ENCODE measurements around the gene AHRR. TPM values are rescaled to one million over a fixed set of nuclear protein-coding genes. Genes with fewer than 3 reads are reported as not detected.

Gene AHRR
- total RNA-seq, 1 donor, result 54.6 TPM

DNA sequence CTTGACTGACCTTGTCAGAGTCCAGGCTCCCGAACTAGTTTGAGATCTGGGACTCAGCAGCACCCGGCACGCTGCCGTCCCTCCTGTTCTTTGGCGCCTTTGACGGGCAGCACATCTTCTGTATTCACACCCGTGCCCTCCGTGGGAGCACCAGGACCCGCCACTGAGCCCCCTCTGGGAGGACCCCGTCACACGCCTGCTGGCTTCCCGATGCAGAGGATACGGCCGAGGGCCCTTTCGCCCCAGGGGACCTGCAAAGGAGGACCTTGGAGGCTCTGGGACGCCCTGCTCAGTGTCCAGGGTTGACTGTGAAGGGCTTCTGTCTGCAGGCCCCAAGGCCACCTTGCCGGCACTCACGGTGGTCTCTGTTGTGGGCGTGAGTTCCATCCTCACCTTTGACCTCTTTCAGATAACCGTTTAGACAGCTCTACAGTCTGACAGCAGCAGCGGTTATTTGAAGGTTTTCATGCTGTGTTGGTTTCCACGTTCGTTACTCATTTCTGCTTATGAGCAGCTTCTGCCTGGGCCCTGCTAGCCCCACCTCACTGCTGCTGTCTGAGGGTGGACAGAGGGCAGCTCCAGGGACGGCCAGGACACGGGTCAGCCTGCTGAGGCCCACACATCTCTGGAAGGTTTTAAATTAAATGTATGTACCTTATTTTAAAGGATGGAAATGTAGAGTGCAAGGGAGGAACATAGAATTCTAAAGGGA is 108.9 kb downstream of the AHRR start:
- peak overlapping the region; percentile 79 for H3K27ac ChIP-seq (ENCODE audit: low read depth, low read length)

DNA sequence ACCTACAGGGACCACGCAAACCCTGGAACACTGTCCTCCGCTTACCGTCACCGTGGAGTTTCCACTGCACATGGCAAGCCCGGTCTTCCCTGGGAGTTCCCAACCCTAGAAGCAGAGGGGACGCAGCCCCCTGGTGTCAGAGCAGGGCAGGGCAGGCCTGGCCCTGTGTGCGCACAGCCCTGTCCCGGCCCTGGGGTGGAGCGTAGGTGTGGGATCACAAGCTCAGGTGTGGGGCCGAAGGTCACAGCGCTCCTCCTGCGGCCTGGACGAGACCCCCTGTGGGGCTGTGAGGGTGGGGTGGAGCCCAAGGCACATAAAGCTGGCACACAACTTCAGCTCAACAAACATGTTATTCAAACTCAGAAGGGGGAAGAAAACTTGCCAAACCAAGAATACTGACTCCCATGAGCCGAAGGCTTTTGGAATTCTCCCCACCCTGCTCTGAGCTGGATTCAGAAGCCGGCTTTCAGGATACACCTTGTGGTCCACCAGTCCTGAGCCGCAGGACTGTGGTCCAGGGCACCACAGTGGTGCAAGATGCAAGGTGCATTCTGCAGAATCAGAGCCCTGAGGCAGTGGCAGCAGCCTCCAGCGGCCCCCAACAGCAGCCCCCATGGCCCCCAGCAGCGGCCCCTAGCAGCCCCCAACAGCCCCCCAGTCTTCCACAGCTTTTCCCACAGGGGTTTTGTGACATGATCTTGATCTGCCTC is 109.6 kb downstream of the AHRR start:
- H3K4me2 ChIP-seq (ENCODE audit: insufficient read depth, low read length), result no peak overlapping the region
- peak overlapping the region; percentile 79 for H3K27ac ChIP-seq (ENCODE audit: low read depth, low read length)
- peaks cover 87% of the 10 kb centered on the region for H3K36me3 ChIP-seq (ENCODE audit: insufficient read depth, low read length)
- H3K4me1 ChIP-seq (ENCODE audit: insufficient read depth, low read length), result peaks cover 12% of the 10 kb centered on the region
- peaks cover 5% of the 10 kb centered on the region for H3K79me2 ChIP-seq (ENCODE audit: insufficient read depth, low read length)
- no peaks in the 10 kb centered on the region for H3K27me3 ChIP-seq (ENCODE audit: insufficient read depth, low read length)
- DNase-seq (ENCODE audit: insufficient read length, low spot score, missing footprints), result peak; percentile 94
- H3K9me3 ChIP-seq (ENCODE audit: low read depth, low read length), result no peaks in the 10 kb centered on the region
- H4K20me1 ChIP-seq (ENCODE audit: insufficient read depth, low read length), result no peaks in the 10 kb centered on the region
- TF ChIP-seq, protein P1, sequence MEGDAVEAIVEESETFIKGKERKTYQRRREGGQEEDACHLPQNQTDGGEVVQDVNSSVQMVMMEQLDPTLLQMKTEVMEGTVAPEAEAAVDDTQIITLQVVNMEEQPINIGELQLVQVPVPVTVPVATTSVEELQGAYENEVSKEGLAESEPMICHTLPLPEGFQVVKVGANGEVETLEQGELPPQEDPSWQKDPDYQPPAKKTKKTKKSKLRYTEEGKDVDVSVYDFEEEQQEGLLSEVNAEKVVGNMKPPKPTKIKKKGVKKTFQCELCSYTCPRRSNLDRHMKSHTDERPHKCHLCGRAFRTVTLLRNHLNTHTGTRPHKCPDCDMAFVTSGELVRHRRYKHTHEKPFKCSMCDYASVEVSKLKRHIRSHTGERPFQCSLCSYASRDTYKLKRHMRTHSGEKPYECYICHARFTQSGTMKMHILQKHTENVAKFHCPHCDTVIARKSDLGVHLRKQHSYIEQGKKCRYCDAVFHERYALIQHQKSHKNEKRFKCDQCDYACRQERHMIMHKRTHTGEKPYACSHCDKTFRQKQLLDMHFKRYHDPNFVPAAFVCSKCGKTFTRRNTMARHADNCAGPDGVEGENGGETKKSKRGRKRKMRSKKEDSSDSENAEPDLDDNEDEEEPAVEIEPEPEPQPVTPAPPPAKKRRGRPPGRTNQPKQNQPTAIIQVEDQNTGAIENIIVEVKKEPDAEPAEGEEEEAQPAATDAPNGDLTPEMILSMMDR (IDR thresholded peaks at IDR 0.05; ENCODE audit: extremely low read depth, low read depth, low read length), result peak; percentile 59
- no peak overlapping the region for H3K4me3 ChIP-seq (ENCODE audit: insufficient read depth, low read length)
- no peak overlapping the region for H2AFZ ChIP-seq (ENCODE audit: low read length)

More for the DNA sequence above, 108.9 kb downstream of the AHRR start:
- DNase-seq (ENCODE audit: insufficient read length, low spot score, missing footprints), result peak; percentile 79
- Histone ChIP-seq H2AFZ (ENCODE audit: low read length) (no peak overlapping the region), H3K36me3 (ENCODE audit: insufficient read depth, low read length) (peaks cover 92% of the 10 kb centered on the region), H3K27me3 (ENCODE audit: insufficient read depth, low read length) (no peaks in the 10 kb centered on the region), H4K20me1 (ENCODE audit: insufficient read depth, low read length) (no peaks in the 10 kb centered on the region), H3K9me3 (ENCODE audit: low read depth, low read length) (no peaks in the 10 kb centered on the region), H3K4me1 (ENCODE audit: insufficient read depth, low read length) (peaks cover 12% of the 10 kb centered on the region), H3K4me2 (ENCODE audit: insufficient read depth, low read length) (no peak overlapping the region), H3K79me2 (ENCODE audit: insufficient read depth, low read length) (peaks cover 6% of the 10 kb centered on the region), H3K4me3 (ENCODE audit: insufficient read depth, low read length) (no peak overlapping the region)
- TF ChIP-seq, protein P1 (IDR thresholded peaks at IDR 0.05; ENCODE audit: extremely low read depth, low read depth, low read length), result no peak

DNA sequence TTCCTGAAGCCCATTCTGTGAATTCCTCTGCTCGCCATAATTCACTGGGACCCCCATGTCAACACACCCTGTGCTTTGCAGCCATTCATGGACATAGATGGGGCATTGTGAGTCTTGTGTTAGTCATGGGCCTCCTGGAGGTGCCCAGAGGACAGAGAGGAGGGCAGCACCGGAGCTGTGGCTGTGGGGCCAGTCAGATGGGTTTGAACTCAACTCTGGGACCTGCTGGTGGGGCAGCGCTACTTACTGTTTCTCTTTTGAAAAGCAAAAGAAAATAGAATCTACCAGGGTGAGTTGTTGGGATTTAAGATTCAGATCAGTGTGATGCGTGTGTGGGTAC is 110.2 kb downstream of the AHRR start:
- TF ChIP-seq, protein P1 (IDR thresholded peaks at IDR 0.05; ENCODE audit: extremely low read depth, low read depth, low read length), result no peak
- H3K9me3 ChIP-seq (ENCODE audit: low read depth, low read length), result no peaks in the 10 kb centered on the region
- peak; percentile 72 for DNase-seq (ENCODE audit: insufficient read length, low spot score, missing footprints)
- H3K36me3 ChIP-seq (ENCODE audit: insufficient read depth, low read length), result peaks cover 85% of the 10 kb centered on the region
- no peaks in the 10 kb centered on the region for H3K27me3 ChIP-seq (ENCODE audit: insufficient read depth, low read length)
- H3K4me2 ChIP-seq (ENCODE audit: insufficient read depth, low read length), result no peak overlapping the region
- H3K27ac ChIP-seq (ENCODE audit: low read depth, low read length), result peak overlapping the region; percentile 23
- H3K4me1 ChIP-seq (ENCODE audit: insufficient read depth, low read length), result peaks cover 12% of the 10 kb centered on the region
- H3K79me2 ChIP-seq (ENCODE audit: insufficient read depth, low read length), result no peaks in the 10 kb centered on the region
- no peaks in the 10 kb centered on the region for H4K20me1 ChIP-seq (ENCODE audit: insufficient read depth, low read length)
- no peak overlapping the region for H3K4me3 ChIP-seq (ENCODE audit: insufficient read depth, low read length)
- no peak overlapping the region for H2AFZ ChIP-seq (ENCODE audit: low read length)

DNA sequence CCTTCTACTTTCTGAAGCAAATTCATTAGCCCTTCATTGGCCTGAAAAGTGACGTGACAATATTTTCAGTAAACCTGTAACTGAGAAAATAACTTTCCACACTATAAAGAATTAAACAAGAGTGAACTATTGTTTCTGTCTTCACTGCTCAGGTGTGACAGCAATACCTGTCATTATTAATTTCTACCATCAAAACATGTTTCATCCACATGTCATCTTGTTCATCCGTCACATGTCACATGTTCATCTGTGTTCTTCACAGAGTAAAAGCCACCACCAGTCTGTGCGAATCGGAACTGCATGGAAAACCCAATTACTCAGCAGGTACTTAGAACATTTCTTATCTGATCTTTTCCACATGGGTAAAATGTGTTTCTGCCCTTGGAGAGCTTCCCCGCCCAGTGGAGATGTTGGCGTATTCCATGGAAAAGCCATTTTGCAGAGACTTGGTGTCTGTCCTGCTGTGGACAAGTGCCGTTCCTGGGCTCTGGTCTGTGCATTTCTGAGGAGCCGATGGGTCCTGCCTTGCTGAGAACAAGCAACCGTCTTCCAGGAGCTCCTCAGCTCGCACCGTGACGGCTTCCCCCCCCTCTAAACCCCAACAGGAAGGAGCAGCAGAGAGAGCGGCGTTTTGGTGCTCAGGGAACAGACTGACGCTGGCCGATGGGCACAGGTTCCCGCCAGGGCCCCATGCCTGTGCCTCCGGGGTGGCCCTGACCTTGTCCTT is 110.8 kb downstream of the AHRR start:
- Histone ChIP-seq H3K27ac (ENCODE audit: low read depth, low read length) (no peak overlapping the region), H3K4me3 (ENCODE audit: insufficient read depth, low read length) (no peak overlapping the region), H3K79me2 (ENCODE audit: insufficient read depth, low read length) (no peaks in the 10 kb centered on the region), H3K4me2 (ENCODE audit: insufficient read depth, low read length) (no peak overlapping the region), H3K4me1 (ENCODE audit: insufficient read depth, low read length) (peaks cover 12% of the 10 kb centered on the region), H3K9me3 (ENCODE audit: low read depth, low read length) (no peaks in the 10 kb centered on the region), H4K20me1 (ENCODE audit: insufficient read depth, low read length) (no peaks in the 10 kb centered on the region), H2AFZ (ENCODE audit: low read length) (no peak overlapping the region), H3K36me3 (ENCODE audit: insufficient read depth, low read length) (peaks cover 81% of the 10 kb centered on the region), H3K27me3 (ENCODE audit: insufficient read depth, low read length) (no peaks in the 10 kb centered on the region)
- peak; percentile 81 for DNase-seq (ENCODE audit: insufficient read length, low spot score, missing footprints)
- TF ChIP-seq, protein P1 (IDR thresholded peaks at IDR 0.05; ENCODE audit: extremely low read depth, low read depth, low read length), result no peak

All from osteoblast (primary cell).